ENCODE results near the gene ALDOC.

ALDOC gene

DNA sequence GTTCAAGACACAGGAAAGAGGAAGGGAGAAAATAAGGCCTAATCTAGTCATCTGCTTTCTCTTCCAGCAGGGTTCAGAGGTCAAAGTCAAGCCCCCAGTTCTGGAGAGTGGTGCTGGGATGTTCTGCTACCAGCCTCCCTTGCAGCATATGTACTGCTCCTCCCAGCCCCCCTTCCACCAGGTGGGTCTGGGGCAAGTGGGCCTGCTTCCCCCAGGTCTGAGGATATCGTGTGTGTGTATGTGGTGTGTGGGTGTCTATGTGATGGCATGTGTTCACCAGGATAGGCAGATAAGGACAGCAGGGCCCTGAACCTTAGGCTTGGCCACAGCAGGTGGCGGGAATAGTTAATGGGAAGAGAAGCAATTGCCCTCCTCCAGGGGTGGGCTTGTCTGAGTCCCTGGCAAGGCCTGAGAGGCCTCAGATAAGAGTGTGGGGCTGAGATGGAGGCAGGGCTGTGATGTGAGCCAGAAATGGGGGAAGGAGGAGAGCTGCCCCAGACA, 49.5 kb downstream of the ALDOC start:
- DNase-seq = peak; percentile 71 to 92

DNA sequence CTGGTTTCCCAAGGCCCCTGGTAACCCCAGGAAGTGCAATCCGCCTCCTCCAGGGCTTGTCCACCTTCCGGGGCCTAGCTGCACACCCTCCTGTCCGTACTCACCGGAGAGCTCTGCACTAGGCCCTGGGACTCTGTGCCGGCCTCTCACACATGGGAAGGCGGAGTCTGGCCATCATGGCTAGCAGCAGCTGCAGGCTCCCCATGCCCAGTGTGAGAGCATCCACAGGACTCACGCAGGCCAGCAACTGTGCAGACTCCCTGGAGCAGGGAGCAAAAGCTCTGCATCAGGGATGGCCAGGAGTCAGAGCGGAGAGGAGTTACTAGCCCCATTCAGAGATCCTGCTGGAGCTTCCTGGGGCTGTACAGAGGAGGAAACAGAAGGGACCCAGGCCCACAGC, 50.3 kb downstream of the ALDOC start:
- TF ChIP-seq POLR2A (IDR thresholded peaks at IDR 0.05; ENCODE audit: low read length) (no peak), GATA1 (IDR thresholded peaks at IDR 0.05; ENCODE audit: low read depth, low read length) (no peak)
- no peak for DNase-seq

More for the DNA sequence above, 49.5 kb downstream of the ALDOC start:
- TF ChIP-seq POLR2A (IDR thresholded peaks at IDR 0.05; ENCODE audit: low read length) = no peak
- TF ChIP-seq GATA1 (IDR thresholded peaks at IDR 0.05; ENCODE audit: low read depth, low read length) = no peak

DNA sequence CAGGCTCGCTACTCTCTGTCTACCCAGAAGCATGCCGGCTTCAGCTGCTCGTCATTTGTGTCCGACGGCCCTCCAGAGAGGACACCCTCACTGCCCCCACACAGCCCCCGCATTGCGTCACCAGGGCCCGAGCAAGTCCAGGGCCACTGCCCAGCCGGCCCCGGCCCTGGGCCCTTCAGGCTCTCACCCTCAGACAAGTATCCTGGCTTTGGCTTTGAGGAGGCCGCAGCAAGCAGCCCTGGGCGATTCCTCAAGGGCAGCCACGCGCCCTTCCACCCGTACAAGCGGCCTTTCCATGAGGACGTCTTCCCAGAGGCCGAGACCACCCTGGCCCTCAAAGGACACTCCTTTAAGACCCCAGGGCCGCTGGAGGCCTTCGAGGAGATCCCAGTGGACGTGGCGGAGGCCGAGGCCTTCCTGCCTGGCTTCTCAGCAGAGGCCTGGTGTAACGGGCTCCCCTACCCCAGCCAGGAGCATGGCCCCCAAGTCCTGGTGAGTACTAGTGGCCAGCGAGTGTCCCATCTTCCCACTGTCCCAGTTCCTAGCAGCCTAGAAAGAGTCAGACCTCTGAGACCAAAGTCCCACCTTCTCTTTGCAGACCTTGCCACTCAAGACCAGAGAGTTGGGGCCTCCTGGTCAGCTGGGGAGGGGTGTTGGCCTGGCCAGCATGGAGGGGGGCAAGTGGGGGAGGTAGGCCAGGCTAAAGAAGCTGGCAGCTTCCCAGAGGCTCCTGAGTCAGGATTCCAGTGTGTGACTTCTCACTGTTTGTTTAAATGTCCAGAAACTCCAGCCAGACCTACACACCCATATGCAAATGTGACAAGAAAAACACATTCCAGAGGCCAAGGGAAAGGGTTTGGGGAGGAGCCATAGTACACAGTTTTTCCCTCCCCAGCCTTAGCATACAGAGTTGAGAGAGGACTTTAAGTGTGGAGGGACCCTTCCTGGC, 51.9 kb downstream of the ALDOC start:
- TF ChIP-seq POLR2A (IDR thresholded peaks at IDR 0.05; ENCODE audit: low read length) = no peak
- TF ChIP-seq GATA1 (IDR thresholded peaks at IDR 0.05; ENCODE audit: low read depth, low read length) = no peak
- DNase-seq = no peak

DNA sequence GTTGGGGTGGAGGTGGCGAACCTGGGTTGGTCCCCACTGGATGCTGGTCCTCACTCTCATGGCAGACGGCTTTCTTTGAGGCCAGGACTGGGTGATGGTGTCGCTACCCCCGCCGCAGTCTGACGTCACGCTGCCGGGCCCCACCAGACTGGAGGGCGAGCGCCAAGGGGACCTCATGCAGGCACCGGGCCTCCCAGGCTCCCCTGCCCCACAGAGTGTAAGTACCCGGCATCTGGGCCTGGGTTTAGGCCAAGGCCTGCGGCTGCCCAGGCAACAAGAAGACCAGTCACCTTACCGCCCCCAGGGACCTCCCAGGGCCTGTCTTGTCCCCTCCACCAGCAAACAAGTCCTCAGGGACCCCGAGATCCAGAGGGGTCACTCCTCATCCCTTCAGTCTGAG, 52.8 kb downstream of the ALDOC start:
- DNase-seq = no peak
- TF ChIP-seq POLR2A (IDR thresholded peaks at IDR 0.05; ENCODE audit: low read length) (no peak), GATA1 (IDR thresholded peaks at IDR 0.05; ENCODE audit: low read depth, low read length) (no peak)

DNA sequence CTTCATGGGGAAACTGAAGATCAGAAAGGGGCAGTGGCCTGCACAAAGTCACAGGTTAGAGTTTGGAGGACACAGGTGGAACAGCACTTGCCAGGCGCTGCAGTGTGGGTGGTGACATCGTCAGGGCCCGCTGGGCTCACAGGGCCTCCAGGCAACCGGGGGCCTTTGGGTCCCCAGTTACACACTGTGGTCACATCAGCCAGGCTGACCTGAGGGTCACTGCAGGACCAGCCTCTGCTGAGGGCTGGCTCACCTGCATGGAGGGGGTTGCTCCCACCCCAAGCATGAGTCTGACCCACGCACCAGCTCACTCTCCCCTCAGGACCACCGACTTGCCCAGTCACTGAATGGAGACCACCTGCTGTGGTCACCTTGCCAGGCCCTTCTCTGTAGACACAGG, 53.5 kb downstream of the ALDOC start:
- no peak for DNase-seq

More for the DNA sequence above, 53.5 kb downstream of the ALDOC start:
- no peak for TF ChIP-seq POLR2A (IDR thresholded peaks at IDR 0.05; ENCODE audit: low read length)
- no peak for TF ChIP-seq GATA1 (IDR thresholded peaks at IDR 0.05; ENCODE audit: low read depth, low read length)

Data from erythroblast (primary cell).